ENCODE data around the gene LYPD6B.
"Not testable (repeated sequence)": the region's sequence is repeated elsewhere in the genome, so short reads cannot be mapped to it uniquely, and the experiment has no call there.

Gene LYPD6B

DNA sequence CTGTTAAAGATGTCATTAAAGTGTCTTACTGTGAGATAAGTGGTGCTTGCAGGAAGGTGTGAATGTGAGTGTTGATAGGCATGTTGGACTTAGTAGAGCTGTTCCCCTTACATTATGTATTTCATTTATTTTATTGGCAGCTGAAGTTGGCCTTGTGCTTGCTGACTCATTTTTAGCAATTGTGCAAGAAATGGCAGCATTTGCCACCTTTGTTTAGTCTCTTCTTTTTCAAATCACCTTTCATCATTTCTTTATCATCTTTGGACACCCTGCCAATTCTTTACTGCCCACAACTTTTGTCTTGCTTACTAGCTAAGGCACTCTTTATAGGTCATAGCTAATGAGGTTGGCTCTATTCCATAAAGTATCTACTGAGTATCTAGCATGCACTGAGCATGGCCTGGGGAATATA, 161.6 kb downstream of the LYPD6B start:
- no peak for FAIRE-seq
- no peak for TF ChIP-seq POLR2A (IDR thresholded peaks at IDR 0.05; ENCODE audit: low read depth, low read length)
- no peak for DNase-seq (ENCODE audit: insufficient read length, low spot score)

DNA sequence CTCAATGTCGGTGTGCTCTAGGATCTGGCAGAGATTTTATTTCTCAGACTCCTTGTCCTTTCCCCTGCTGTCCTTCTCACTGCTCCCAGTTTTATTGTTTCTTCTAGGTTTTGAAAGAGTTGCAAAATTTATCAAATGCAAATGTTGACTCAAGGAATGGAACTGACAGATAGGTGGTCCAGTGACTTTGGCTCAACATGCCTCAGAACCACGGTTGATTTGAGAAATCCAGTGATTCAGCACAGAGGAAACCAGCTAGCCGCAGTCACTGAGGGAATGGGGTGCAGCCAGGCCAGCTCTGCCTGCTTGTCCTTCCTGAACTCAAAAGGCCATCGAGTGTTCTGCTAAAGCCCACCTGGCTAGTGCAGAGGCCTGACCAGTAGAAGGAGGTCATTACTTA, 166.2 kb downstream of the LYPD6B start:
- no peak for FAIRE-seq

GRCh38 chr2:149205143-149205542, 166.6 kb downstream of the LYPD6B start:
- DNase-seq (ENCODE audit: insufficient read length, low spot score) (no peak), FAIRE-seq (no peak)
- TF ChIP-seq POLR2A (IDR thresholded peaks at IDR 0.05; ENCODE audit: low read depth, low read length), result no peak

More for the DNA sequence above, 166.2 kb downstream of the LYPD6B start:
- no peak for TF ChIP-seq POLR2A (IDR thresholded peaks at IDR 0.05; ENCODE audit: low read depth, low read length)
- DNase-seq (ENCODE audit: insufficient read length, low spot score), result no peak

DNA sequence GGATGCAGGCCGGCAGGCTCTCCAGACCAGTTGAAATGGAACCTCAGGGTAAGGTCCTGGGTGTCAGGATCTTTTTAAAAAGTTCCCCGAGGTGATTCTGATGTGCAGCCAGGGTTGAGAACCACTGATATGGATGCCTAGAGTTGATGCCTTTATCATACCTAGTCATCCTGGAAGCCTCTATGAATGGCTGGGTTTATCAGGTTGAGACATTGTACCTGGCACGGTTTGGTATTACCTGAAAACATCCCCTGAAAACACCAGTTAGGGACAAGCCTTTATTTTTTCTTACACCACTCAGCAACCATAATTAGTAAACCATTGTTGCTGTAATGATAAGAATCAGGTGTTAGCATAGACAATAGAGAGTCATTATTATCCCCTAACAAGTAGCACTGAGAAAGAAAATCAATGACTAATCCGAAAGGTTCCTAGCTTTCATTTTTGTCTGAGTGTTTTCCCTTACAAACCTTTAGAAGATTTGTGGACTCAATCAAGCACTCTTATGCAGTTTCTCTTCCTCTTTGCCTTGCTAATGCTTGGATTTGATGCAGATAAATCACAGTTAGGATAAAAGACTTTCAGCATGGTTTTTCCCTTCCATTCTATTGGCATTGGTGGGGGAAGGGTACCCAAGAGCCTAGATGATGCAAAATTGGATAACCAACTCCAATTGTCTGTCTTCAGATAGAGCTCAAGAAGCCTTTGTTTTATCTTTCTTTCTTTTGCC, 175.4 kb downstream of the LYPD6B start:
- no peak for DNase-seq (ENCODE audit: insufficient read length, low spot score)
- no peak for TF ChIP-seq POLR2A (IDR thresholded peaks at IDR 0.05; ENCODE audit: low read depth, low read length)
- no peak for FAIRE-seq

DNA sequence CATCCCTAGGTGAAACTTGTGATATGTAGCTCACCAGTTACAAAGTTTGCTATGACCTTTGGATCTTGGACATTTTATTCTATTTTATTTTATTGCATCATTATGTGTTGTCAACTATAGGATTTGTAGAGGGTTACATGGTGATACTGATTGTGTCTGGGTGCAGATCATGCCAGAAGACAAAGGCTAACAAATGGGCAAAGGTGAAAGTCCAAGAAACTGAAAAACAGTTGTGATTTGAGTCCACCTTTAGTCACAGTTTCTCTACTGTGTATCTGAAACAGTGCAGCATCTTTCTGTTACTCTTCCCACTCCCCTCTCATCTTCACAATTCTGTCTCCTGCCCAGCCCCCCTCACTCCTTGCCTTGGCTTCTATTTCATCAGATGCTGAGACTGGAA, 180.0 kb downstream of the LYPD6B start:
- no peak for DNase-seq (ENCODE audit: insufficient read length, low spot score)

GRCh38 chr2:149219856-149220255, 181.4 kb downstream of the LYPD6B start:
- TF ChIP-seq POLR2A (IDR thresholded peaks at IDR 0.05; ENCODE audit: low read depth, low read length), result no peak
- DNase-seq (ENCODE audit: insufficient read length, low spot score), result no peak
- FAIRE-seq, result no peak

More for the DNA sequence above, 180.0 kb downstream of the LYPD6B start:
- no peak for TF ChIP-seq POLR2A (IDR thresholded peaks at IDR 0.05; ENCODE audit: low read depth, low read length)
- no peak for FAIRE-seq

DNA sequence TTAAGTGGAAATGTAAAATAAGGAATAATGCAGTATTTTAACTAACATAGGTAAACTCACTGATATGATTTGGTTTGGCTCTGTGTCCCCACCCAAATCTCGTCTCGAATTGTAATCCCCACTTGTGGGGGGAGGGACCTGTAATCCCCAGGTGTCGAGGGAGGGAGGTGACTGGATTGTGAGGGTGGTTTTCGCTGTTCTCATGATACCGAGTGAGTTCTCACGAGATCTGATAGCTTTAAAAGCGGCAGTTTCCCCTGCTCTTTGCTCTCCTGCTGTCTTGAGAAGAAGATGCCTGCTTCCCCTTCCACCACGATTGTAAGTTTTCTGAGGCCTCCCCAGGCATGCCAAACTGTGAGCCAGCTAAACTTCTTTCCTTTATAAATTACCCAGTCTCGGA, 182.5 kb downstream of the LYPD6B start:
- FAIRE-seq (no peak), DNase-seq (ENCODE audit: insufficient read length, low spot score) (no peak)
- TF ChIP-seq POLR2A (IDR thresholded peaks at IDR 0.05; ENCODE audit: low read depth, low read length), result no peak

DNA sequence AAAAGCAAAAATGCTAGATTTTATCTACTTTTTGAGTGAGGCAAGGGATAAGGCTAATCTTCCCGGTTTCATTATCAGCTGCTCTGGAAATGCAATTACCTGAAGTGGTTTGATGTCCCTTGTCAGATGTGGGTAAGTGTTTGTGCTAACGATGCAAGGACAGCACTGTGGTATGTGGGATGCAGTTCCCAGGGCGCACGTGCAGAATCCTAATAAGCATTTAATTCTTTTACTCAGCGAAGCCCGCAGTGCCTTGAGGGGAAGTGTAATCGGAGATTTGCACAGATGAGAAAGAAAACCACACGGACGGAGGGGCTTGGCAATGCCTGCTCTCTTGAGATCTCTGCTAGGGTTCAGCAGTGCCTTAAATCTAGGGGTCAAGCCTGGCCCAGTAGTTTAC, 183.4 kb downstream of the LYPD6B start:
- TF ChIP-seq POLR2A (IDR thresholded peaks at IDR 0.05; ENCODE audit: low read depth, low read length), result no peak
- DNase-seq (ENCODE audit: insufficient read length, low spot score) (no peak), FAIRE-seq (no peak)

DNA sequence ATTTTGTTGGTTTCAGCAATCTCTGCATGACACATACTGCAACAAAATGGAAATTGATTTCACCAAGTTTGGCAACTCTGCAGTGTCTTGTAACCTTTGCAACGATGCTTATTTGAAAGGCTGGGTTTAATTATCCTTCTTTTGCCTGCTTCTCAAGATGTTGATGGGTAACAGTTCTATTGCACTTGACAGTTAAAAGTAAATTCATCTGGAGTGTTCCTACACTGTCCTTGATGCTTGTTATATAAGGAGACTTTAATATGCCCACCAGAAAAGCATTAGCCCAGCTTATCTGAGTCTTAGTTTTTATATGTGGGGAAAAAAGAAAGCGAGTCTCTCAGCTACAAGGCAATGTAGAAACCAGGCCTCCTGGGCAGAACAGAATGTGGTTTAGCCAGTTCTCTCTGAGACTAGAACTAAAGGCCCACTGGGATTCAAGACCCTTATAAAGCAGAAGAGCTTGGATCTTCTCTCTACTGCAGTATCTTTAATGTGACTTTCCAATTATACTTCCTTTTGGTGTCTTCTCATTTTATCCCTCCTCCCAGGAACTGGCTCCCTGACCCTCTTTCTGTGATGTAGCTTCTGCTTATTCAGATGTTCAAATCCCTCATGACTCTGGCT, 185.1 kb downstream of the LYPD6B start:
- no peak for DNase-seq (ENCODE audit: insufficient read length, low spot score)
- no peak for FAIRE-seq
- no peak for TF ChIP-seq POLR2A (IDR thresholded peaks at IDR 0.05; ENCODE audit: low read depth, low read length)

- TF ChIP-seq POLR2A (IDR thresholded peaks at IDR 0.05; ENCODE audit: low read depth, low read length), result no peak
- DNase-seq (ENCODE audit: insufficient read length, low spot score) (no peak), FAIRE-seq (no peak)
Measured at GRCh38 chr2:149224543-149224942, 186.0 kb downstream of the LYPD6B start.

GRCh38 chr2:149225446-149225845, 186.9 kb downstream of the LYPD6B start:
- DNase-seq (ENCODE audit: insufficient read length, low spot score) (no peak), FAIRE-seq (no peak)
- no peak for TF ChIP-seq POLR2A (IDR thresholded peaks at IDR 0.05; ENCODE audit: low read depth, low read length)

DNA sequence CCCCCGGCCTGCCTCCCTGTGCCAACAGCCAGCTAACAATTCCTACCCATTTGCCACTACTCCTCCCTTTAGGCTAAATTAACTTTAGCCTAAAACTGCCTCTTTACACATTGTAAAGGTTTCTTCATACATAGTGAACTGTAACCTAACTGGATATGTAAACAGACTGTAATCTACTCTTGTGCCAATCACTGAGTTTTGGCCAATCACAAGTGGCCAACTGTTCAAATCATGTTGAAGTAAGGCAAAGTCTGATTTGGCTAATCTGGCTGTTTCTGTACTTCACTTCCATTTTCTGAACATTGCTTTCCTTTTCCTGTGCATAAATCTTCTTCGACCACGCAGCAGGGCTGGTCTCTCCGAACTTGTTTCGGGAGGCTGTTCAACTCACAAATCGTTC, 188.3 kb downstream of the LYPD6B start:
- no peak for DNase-seq (ENCODE audit: insufficient read length, low spot score)
- no peak for FAIRE-seq
- no peak for TF ChIP-seq POLR2A (IDR thresholded peaks at IDR 0.05; ENCODE audit: low read depth, low read length)

DNA sequence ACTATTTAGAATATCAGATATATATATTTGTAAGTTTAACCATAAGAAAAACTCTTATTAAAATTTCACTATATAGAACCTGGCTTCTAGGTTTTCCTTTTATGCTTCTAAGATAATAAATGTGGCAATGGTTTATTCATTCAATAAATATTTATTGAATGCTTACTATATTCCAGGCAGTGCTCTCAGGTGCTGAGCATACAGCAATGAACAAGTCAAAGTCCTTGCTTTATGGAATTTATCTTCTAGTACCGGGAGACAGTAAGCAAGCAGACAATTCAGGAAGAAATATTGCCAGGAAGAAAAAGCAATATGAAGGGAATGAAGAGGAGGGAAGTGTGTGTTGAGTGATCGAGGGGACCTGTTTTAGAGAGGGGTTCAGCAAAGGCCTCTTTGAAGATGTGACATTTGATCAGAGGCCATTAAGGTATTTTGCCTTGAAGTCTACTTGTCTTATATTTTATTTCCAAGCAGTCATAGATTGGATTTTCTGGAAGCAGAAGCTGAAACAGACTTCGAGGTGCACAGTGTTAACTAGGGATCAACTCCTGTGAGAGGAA, 197.4 kb downstream of the LYPD6B start:
- no peak for TF ChIP-seq POLR2A (IDR thresholded peaks at IDR 0.05; ENCODE audit: low read depth, low read length)
- DNase-seq (ENCODE audit: insufficient read length, low spot score) (no peak), FAIRE-seq (no peak)

GRCh38 chr2:149236410-149236809, 197.9 kb downstream of the LYPD6B start:
- DNase-seq (ENCODE audit: insufficient read length, low spot score) (no peak), FAIRE-seq (no peak)
- TF ChIP-seq POLR2A (IDR thresholded peaks at IDR 0.05; ENCODE audit: low read depth, low read length), result no peak

- TF ChIP-seq POLR2A (IDR thresholded peaks at IDR 0.05; ENCODE audit: low read depth, low read length), result no peak
- DNase-seq (ENCODE audit: insufficient read length, low spot score), result no peak
- no peak for FAIRE-seq
Measured at GRCh38 chr2:149246186-149246585, 207.7 kb downstream of the LYPD6B start.

GRCh38 chr2:149251436-149251835, 212.9 kb downstream of the LYPD6B start:
- not testable (repeated sequence) for FAIRE-seq; DNase-seq (ENCODE audit: insufficient read length, low spot score)

GRCh38 chr2:149256877-149257276, 218.4 kb downstream of the LYPD6B start:
- DNase-seq (ENCODE audit: insufficient read length, low spot score); FAIRE-seq: not testable (repeated sequence)
